GM21526 (cell line): ENCODE results near the gene KCNAB1.

Experiments
- ATAC-seq: cut with Tn5 transposase; IDR thresholded peaks from one replicate; pipeline ENCODE4 v1.9.1; 2021; ENCODE audit warnings: moderate library complexity; ENCODE audit not compliant: unreplicated experiment, low FRiP score

Gene KCNAB1

DNA sequence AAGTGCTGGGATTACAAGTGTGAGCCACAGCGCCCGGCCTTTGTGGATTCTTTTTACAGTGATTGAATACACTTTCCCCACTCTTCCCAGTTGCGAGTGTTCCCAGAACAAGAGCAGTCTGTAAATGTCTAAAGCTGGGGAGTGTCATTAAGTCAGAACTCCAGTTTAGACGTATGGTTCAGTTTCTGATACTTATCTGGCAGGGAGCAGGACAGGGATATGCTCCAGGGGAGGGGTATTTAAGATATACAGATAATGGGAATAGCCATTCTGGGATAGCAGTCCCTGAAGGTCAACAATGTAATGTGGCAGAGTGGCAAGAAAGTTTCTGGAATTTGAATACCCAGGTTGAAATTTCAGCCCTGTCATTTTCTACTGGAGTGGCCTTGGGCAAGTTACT lies 270.5 kb downstream of the KCNAB1 start:
- ATAC-seq = no peak

DNA sequence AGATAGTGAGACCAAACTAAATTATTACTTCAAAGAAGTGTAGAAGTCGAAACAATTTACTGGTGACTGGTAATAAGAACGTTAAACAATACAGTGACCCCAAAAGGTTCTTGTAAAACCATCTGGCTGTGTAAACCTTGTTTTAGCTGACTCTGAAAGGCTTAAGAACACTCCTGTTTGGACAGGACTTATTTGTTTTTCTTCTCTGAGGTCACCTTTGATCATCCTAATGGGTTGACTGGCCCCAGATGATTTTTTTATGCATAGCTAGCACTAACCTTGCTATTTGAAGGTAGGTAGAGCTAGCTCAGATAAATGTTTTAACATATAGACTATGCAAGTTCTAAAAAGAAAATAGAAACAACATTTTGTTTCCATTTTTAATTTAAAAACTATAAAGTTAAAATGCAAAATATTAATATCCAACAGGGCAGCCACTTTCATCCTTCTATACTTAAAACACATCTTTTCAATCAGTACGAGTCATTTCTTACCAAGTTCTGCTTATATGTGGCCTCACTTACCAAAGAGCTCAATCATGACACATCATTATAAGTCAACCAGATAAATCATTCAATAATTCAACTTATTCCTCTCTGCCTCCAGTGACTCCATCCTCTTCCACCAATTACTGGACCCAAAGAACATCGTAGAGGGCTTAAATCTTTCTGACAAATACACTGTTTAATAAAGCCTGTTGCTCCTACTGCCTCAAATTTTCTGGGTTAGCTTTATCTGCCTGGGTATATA lies 275.8 kb downstream of the KCNAB1 start:
- ATAC-seq = no peak

DNA sequence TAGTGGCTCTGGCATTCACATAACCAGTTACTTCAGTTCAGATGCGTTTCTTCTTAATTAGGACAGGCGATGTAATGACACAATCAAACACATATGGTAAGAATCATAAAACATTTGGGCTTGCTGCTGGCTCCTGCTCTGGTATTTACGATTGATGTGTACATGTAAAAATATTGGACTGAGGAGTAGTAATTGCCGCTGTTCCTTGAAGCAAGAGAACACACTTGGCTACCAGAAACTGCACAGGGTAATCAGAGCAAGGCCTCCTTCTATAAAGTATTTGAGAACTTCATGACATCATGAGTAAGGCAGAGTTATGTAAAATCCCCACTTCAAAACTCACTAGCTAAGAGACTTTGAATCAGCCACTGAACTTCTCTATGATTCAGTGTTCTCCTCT lies 276.5 kb downstream of the KCNAB1 start:
- no peak for ATAC-seq

DNA sequence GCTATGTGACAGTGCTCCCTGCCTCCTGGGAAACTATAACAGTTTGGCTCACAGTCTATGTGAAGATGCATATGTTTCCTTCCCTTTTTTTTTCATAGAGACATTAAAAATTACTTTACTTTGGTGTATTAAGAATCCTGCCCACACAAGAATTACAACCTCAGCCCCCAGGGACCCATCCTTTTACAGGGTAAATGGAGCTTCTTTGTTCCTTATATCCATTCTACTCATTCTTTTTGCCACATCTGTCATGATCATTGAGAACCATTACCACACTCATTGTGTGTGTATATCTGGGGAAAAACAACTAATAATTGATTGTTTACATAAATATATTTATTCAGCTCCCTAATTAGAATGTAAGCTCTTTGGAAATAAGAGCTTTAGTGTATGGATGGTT lies 277.2 kb downstream of the KCNAB1 start:
- ATAC-seq = no peak

DNA sequence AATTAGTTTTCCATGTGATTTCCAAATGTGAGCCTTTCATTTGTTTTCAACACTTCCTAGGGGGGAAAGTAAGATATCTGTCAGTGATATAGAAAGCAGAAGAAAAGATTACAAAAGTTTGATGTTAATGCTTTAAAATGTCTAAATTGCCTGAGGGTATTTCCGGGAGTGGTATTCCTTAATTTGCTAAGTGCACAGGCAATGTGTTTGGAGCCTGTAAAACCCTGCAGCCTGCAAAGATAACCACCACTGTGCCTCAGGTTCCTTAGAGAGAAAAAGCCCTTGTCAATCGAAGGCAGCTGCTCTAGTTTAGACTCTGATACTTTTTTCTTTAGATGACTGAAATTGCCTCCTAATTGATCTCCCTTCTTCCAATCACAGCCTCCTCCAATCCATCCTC lies 279.7 kb downstream of the KCNAB1 start:
- no peak for ATAC-seq

DNA sequence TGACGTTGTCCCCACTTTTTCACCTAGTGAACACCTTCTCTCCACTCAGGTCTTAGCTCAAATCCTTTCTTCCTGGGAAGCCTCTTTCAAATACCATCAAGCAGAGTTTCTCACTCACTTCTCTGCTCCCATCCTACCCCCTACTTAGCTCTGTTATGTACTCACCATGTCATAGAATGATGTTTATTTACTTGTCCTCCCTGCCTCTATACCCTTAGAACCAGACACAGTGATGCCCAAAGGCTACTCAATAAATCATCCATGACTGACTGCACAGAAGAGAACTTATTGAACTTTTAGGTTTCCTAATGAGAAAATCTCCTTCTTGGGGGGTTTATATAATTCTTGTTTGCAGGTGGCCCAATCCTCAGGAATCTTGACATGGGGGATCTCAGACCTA lies 280.4 kb downstream of the KCNAB1 start:
- no peak for ATAC-seq

DNA sequence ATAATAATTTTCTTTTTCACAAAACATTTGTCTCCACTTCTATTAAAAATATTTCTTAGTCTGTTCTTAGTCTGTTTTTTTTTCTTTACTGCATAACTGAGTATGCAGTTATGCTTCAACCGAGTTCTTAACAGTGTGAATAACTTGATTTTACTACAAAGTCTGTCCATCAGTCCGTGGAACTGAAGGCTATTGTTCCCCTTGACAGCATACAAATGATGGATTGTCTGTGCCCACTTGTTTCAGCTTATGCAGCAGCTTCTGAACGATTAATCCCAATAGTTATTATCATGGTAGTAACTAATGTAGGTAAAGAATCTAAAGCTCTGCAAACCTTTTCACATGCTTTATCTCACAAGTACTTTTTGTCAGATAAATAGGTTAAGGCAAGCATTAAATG lies 283.8 kb downstream of the KCNAB1 start:
- ATAC-seq = no peak

DNA sequence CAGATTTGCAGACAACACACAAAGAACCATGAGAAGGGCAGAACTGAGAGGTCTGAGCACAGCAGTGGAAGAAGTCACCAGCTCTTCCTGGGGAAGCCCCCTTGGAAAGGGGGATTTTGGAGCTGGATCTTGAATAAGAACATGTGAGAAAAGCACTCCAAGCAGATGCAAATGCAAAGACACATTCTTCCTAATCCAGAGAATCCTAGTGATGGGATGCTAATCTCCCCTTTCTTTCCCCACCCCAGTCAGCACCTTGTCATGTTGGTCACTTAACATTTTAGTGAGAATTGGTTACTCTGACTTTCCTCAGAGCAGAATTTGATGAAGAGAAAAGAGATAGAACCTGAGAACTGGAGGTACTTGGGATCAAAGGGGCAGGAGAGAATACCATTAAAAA lies 286.0 kb downstream of the KCNAB1 start:
- ATAC-seq = no peak

DNA sequence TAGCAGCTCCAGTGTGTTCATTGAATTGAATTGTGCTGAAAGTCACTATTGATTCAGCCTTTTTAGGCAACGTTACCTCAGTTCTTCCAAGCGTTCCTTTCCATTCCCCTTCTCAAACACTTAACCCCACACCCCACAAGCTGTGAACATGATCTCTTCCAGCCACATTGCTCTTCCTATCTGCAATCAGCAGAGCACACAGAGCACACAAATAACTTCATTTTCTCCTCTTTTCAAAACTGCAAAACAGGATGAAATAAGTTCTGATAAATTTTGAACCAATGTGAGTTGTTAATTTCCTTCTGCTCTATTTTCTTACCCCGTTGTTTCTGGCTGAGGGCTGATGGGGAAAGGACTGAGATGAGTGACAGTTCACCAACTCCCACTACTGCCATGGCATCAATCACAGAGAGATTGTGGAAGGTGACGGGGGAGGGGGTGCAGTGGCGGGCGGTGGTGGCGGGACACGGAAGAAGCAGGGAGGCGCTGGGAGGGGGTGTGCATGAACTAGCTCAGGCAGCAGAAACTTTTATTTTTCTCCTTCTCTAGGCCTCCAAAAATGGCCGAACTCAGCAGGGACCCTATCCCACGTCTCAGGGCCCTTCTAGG lies 287.3 kb downstream of the KCNAB1 start:
- ATAC-seq = no peak

DNA sequence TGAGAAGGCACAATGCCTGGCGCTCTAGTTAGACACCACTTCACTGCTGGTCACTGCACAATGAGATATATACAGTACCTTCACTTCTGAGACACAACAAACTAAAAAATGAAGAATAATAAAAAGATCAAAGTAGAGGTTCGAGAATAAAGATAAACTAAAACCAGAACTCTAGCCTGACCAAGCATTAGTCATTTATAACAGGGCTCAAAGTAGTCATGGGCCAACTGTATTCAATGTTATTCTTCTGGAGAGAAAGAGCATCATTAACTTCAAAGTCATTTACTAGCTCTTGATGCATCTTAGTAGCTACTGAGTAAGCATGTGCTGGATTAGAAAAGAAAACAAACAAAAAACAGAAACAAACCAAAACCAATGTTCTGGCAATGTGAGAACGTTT lies 289.3 kb downstream of the KCNAB1 start:
- no peak for ATAC-seq

DNA sequence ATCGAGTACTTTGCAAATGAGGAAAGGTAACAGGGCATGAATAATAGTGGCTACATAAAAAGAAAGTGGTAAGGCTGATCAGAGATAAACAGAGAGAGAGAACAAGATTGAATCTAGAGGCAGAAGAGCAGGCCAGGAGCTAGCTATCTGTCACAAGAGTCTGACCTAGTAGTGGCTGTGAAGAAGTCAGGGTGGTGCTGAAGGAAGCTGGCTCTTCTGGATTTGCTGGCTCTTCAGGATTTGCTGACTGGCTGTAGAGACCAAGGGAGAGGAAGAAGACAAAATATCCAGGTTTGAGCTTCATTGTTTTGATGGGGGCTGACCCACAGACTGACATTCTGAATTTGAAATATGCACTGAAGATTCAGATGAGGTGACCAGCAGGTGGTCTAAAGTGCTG lies 292.2 kb downstream of the KCNAB1 start:
- no peak for ATAC-seq

DNA sequence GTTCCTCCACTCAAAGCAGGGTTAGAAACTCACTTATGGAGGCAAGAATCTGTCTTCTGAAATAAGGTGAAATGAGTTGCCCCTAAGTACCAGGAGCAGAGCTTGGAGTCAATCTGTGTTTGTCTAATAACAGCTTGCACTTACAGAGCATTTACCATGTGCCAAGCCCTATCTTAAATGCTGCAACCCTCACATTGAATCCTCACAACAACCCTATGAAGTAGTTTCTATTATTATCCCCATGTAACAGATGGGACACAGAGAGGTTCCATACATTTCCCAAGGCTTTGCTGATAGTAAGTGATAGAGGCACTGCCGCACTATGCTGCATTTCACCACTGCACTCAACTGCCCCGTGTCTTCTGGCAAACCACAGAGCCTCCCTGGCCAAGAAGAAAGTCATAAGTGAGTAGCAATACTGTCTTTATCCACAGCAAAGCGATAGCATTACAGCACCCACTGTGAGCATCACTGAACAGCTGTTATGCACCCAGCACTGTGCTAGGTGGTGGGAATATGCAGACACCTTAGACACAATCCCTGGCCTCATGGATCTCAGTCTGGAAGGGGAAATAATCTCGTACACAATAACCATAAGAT lies 293.0 kb downstream of the KCNAB1 start:
- no peak for ATAC-seq

DNA sequence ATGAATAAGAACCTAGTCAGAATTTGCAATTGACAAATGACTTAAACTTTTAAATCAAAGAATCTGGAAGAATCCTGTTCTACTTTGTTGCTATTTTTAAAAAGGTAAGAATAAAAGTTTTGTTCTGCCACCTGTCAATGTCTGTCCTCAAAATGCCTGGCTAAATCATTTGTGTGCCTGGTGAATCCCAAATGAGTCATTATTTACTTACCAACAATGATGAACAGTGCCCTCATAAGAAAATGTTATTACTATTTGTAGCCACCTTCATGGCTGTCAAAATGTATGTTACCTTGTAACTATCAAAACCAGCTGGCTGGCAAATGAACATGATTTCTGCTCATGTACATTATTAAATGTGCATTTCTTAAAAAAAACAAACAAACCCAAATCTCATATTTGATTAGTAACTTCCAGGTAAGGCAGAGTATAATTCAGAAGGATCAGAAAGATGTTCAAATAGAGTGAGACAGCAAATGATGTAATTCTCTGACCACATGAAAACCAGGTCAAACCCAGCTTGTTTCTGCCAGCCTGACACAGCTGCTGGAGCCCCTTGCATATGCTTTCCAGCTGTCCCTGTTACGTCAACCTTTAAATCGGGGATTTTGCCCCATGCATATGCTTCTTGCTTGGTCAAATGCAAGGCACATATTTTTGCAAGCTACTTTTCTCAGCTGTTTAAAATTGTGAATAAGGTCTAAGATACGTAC lies 296.6 kb downstream of the KCNAB1 start:
- no peak for ATAC-seq

DNA sequence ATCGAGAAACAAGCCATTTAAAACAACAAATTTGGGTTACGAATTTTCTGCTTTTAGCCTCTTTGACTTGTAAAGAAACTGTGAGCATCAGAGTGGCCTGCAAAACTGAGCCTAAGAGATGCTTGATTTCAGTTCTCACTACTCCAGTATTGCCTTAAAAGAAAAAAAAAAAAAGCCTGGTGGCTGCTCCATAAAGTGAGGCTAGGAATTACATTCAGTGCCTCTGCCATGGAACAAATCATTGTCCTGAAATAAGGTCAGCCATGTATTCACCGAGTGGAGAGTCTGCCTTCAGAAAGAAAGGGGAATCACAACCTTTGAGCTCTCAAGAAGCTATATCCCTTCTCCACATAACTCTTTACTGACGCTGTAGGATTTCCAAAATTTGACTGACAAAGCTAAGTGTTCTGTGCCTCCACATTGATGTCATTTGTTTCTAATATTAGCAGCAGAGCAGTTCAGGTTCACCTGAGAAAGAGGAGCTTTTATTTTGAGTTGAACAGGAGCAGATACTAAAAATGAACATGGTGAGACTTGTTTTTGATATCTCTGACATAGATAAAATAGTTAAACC lies 297.3 kb downstream of the KCNAB1 start:
- no peak for ATAC-seq

DNA sequence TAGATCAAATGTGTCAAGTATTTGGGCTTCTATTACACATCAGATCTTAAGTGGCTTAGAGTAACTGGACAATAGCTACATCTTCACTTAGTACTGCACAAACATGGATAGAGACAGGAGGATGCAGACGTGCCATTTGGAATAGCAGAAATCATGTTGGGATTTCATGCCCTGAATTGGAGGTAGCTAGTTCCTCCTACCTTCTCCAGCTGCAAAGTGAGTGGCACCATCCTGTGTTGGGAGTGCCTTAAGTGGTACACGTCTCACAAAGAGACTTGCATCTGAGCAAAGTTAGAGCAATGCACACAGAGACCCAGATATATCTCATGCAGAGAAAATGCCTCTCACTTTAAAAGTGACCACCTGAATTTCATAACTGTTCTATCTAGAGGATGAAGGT lies 298.1 kb downstream of the KCNAB1 start:
- no peak for ATAC-seq

DNA sequence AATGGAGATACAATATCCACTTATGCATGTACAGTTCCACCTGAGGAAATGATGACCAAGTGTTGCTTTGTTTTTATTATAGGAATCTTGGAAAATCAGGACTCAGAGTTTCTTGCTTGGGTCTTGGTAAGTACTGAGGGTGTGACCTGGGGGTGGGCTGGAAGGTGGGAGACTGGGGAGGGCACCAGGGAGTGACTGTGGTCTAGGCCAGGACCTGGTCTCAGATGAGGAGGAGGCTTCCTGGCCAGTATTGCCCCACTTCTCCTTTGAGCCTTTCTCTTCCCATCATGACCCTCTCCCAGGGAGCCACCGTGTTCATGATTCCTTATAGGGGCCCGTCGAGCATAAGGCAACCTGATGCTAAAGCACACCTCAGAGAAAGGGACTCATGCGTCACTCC lies 301.2 kb downstream of the KCNAB1 start:
- ATAC-seq = no peak

DNA sequence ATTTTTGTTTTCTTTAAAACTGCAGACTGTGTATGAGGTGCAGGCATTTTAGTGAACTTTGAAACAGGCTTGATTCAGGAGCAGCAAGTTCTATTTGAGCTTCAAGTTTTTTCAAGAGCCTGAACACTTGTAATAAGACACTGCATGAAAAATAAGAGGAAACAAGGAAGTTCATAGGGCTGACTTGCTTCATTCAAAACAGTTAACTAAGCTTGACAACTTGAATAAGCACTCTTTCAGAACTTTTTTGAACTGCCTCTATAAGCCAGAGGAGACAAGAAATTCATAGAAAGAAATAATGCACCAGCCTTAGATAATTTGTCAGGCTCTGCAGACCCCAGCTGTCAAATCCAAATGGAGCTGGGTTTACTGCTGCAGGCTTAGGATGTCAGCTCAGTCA lies 304.4 kb downstream of the KCNAB1 start:
- ATAC-seq = no peak

DNA sequence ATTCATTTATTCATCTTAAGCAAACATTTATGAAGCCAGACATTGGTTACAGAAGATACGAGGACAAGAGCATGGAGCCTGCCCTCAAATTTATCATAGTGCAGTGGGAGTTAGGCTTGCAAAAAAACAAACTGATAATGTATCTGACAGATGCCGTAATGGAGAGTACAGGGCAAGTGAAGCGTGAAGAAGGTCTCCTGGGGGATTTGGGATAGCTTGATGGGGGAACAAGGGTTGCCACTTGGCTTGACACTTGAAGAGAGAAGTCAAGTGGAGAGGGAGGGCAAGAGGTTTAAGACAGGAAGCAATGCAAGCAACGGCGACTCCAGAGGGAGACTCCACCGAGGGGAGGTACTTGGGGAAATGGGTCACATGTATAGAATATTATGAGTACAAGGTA lies 305.3 kb downstream of the KCNAB1 start:
- ATAC-seq = no peak

DNA sequence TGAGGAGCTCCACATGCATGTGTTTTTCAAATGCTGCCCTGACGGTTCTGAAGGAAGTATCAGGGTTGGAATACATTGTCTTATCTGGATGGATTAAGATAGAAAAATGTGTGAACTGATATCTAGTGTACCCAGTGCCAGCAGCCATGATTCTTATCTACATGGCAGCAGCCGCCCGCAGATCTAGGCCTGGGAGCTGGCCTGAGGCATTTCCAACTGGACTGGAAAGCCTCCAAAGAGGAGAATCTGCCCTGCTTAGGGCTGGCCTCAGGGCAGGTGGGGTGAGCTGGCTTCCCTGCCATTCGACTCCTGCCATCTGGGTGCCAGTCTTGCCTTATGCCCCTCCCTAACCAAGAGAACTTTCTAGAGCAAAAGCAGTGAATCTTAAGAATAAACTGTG lies 308.7 kb downstream of the KCNAB1 start:
- no peak for ATAC-seq

DNA sequence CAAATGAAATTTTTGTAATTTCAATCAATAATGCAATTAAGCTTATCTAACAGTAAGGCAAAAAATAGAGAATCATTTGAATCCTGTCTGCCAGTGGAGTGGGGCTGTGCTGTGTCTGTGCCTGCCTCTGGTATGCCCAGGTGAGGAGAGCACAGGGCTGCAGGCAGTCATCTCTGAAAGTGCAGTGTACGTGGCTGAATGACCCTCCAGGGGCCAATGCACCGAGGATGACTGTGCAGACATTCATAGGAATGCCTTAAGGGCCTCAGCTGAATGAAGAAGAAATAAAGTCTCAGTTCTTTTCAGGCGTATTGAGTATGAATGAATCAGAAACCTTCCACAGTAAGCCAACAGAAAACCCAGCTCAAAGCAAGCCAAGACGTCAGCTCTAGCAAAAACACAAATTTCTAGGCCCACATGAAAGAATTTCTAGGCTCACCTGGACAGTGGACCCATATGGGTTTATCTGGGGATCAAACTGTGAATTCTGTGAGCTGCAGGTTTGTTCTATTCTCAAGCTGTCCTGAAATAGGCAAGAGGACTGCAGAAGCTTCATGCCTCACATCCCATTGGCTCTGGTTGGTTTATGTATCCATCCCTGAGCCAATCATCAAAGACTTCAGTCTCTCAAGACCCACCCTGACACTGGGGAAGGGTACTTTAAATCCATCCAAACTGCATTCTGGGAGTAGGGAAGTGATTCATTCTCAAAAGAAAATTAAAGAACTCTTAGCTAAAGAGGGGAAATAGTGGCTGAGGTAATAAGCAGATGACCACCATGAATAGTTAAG lies 311.2 kb downstream of the KCNAB1 start:
- ATAC-seq = no peak
